Measurements from ENCODE around the gene MPZL1. TPM values are rescaled to one million over a fixed set of nuclear protein-coding genes. Genes with fewer than 3 reads are reported as not detected.

Gene MPZL1
- total RNA-seq, 2 experiments from 2014 or later, result 14.8 to 15.4 TPM

GRCh38 chr1:167764458-167765330 lies 42.9 kb downstream of the MPZL1 start:
- H3K36me3 Mint-ChIP-seq (ENCODE audit: low read depth), result peaks cover 13% of the 10 kb centered on the region
- H3K27ac Mint-ChIP-seq, result no peak overlapping the region
- no peak for ATAC-seq
- POLR2A ChIA-PET, result no interaction called here
- no peak for TF ChIP-seq CTCF (IDR thresholded peaks at IDR 0.05)
- H3K9me3 Mint-ChIP-seq, result no peaks in the 10 kb centered on the region
- DNase-seq, result no peak
- H3K4me1 Mint-ChIP-seq (ENCODE audit: low read depth), result peaks cover 20% of the 10 kb centered on the region
- intact Hi-C loops (cut with micrococcal nuclease), result no loop called here
- H3K27me3 Mint-ChIP-seq, result no peaks in the 10 kb centered on the region
- no peak overlapping the region for H3K4me3 Mint-ChIP-seq
- CTCF ChIA-PET, result no interaction called here

- intact Hi-C loops (cut with micrococcal nuclease), result no loop called here
- DNase-seq (no peak), ATAC-seq (no peak)
- ChIA-PET CTCF (interaction anchor here (1.6 kb wide), 1 partner anchor 317 kb away, joined by 5 read pairs; no protein-coding TSS in a partner anchor), POLR2A (no interaction called here)
- peaks cover 20% of the 10 kb centered on the region for H3K4me1 Mint-ChIP-seq (ENCODE audit: low read depth)
- no peaks in the 10 kb centered on the region for H3K9me3 Mint-ChIP-seq
- no peaks in the 10 kb centered on the region for H3K27me3 Mint-ChIP-seq
- H3K4me3 Mint-ChIP-seq, result no peak overlapping the region
- TF ChIP-seq CTCF (IDR thresholded peaks at IDR 0.05), result no peak
- H3K27ac Mint-ChIP-seq, result no peak overlapping the region
- H3K36me3 Mint-ChIP-seq (ENCODE audit: low read depth), result peaks cover 19% of the 10 kb centered on the region
Measured at GRCh38 chr1:167765496-167765895, 43.7 kb downstream of the MPZL1 start.

- DNase-seq, result no peak
- peaks cover 24% of the 10 kb centered on the region for H3K36me3 Mint-ChIP-seq (ENCODE audit: low read depth)
- no peaks in the 10 kb centered on the region for H3K9me3 Mint-ChIP-seq
- CTCF ChIA-PET, result interaction anchor here (1.1 to 1.6 kb wide), 2 partner anchors 37 to 316 kb away, joined by 3 to 5 read pairs; no protein-coding TSS in a partner anchor
- no peak for TF ChIP-seq CTCF (IDR thresholded peaks at IDR 0.05)
- peaks cover 12% of the 10 kb centered on the region for H3K4me1 Mint-ChIP-seq (ENCODE audit: low read depth)
- H3K27ac Mint-ChIP-seq, result no peak overlapping the region
- intact Hi-C loops (cut with micrococcal nuclease), result no loop called here
- H3K27me3 Mint-ChIP-seq, result no peaks in the 10 kb centered on the region
- POLR2A ChIA-PET, result no interaction called here
- no peak overlapping the region for H3K4me3 Mint-ChIP-seq
- ATAC-seq, result no peak
Measured at GRCh38 chr1:167766538-167766937, 44.8 kb downstream of the MPZL1 start.

GRCh38 chr1:167767761-167768160 lies 46.0 kb downstream of the MPZL1 start:
- Mint-ChIP-seq H3K27ac (no peak overlapping the region), H3K4me3 (no peak overlapping the region), H3K4me1 (ENCODE audit: low read depth) (no peaks in the 10 kb centered on the region), H3K27me3 (no peaks in the 10 kb centered on the region), H3K36me3 (ENCODE audit: low read depth) (peaks cover 32% of the 10 kb centered on the region), H3K9me3 (no peaks in the 10 kb centered on the region)
- ChIA-PET POLR2A (interaction anchor here (1.1 kb wide), 1 partner anchor 16 kb away, joined by 4 read pairs; no protein-coding TSS in a partner anchor), CTCF (interaction anchor here (1.4 kb wide), 1 partner anchor 22 kb away, joined by 4 read pairs; no protein-coding TSS in a partner anchor)
- intact Hi-C loops (cut with micrococcal nuclease), result no loop called here
- no peak for TF ChIP-seq CTCF (IDR thresholded peaks at IDR 0.05)
- no peak for DNase-seq
- no peak for ATAC-seq

- no peak for TF ChIP-seq CTCF (IDR thresholded peaks at IDR 0.05)
- POLR2A ChIA-PET, result no interaction called here
Measured at GRCh38 chr1:167770127-167770526, 48.3 kb downstream of the MPZL1 start.

More at GRCh38 chr1:167770127-167770526, 48.3 kb downstream of the MPZL1 start:
- Mint-ChIP-seq H3K4me3 (no peak overlapping the region), H3K27me3 (no peaks in the 10 kb centered on the region), H3K27ac (no peak overlapping the region), H3K4me1 (ENCODE audit: low read depth) (peaks cover 5% of the 10 kb centered on the region), H3K36me3 (ENCODE audit: low read depth) (peaks cover 41% of the 10 kb centered on the region), H3K9me3 (no peaks in the 10 kb centered on the region)
- DNase-seq (no peak), ATAC-seq (no peak)
- intact Hi-C loops (cut with micrococcal nuclease), result no loop called here
- CTCF ChIA-PET, result interaction anchor here (1.1 kb wide), 1 partner anchor 16 kb away, joined by 3 read pairs; no protein-coding TSS in a partner anchor
